Measurements from ENCODE around the gene KIR2DL4. TPM values are rescaled to one million over a fixed set of nuclear protein-coding genes. Genes with fewer than 3 reads are reported as not detected.
"Not testable (repeated sequence)": the region's sequence is repeated elsewhere in the genome, so short reads cannot be mapped to it uniquely, and the experiment has no call there.

Gene KIR2DL4
- total RNA-seq, 4 donors from 2014 or later: not detected

DNA sequence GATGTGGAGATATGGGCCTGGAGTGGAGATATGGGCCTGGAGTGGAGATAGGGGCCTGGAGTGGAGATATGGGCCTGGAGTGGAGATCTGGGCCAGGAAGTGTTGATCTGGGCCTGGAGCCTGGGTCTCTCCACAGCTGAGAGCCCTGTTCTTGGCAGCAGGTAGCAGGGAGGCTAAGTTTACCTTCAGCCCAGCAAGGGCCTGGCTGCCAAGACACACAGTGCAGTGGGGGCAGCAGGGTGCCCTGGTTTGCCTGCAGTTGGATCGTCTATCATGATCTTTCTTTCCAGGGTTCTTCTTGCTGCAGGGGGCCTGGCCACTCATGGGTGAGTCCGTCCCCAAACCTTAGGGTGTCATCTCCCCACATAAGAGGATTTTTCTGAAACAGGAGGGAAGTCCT lies 47.5 kb downstream of the KIR2DL4 start:
- no peak overlapping the region for H3K4me3 ChIP-seq
- TF ChIP-seq CTCF (IDR thresholded peaks at IDR 0.05) (no peak), EP300 (IDR thresholded peaks at IDR 0.05) (no peak), POLR2AphosphoS5 (IDR thresholded peaks at IDR 0.05) (no peak), POLR2A (IDR thresholded peaks at IDR 0.05) (no peak)
- H3K36me3 ChIP-seq: no peaks in the 10 kb centered on the region
- H3K9me3 ChIP-seq: no peaks in the 10 kb centered on the region
- ATAC-seq: no peak
- no peaks in the 10 kb centered on the region for H3K4me1 ChIP-seq
- H3K27me3 ChIP-seq: peaks cover 12% of the 10 kb centered on the region
- 86% methylated on average over 1 of the region's 2 CpGs; no CpG with 5 or more reads in 1 of the 2 donors for WGBS, 2 donors (ENCODE audit: low coverage in 1 of 2)
- H3K27ac ChIP-seq: no peak overlapping the region

- peaks cover 12% of the 10 kb centered on the region for H3K27me3 ChIP-seq
- H3K9me3 ChIP-seq: no peaks in the 10 kb centered on the region
- no peaks in the 10 kb centered on the region for H3K4me1 ChIP-seq
- WGBS, 2 donors (ENCODE audit: low coverage in 1 of 2): 40 to 69% methylated on average over 1 to 5 of the region's 7 CpGs
- no peak overlapping the region for H3K27ac ChIP-seq
- no peak overlapping the region for H3K4me3 ChIP-seq
- ATAC-seq: no peak
- no peak for TF ChIP-seq EP300 (IDR thresholded peaks at IDR 0.05)
- no peak for TF ChIP-seq POLR2AphosphoS5 (IDR thresholded peaks at IDR 0.05)
- TF ChIP-seq POLR2A (IDR thresholded peaks at IDR 0.05): no peak
- no peak for TF ChIP-seq CTCF (IDR thresholded peaks at IDR 0.05)
- H3K36me3 ChIP-seq: no peaks in the 10 kb centered on the region
These were observed 47.9 kb downstream of the KIR2DL4 start for GRCh38 chr19:54851353-54851752.

GRCh38 chr19:54855241-54855640 lies 51.8 kb downstream of the KIR2DL4 start:
- peaks cover 12% of the 10 kb centered on the region for H3K27me3 ChIP-seq
- WGBS, 2 donors (ENCODE audit: low coverage in 1 of 2): 79% methylated on average over 1 of the region's 1 CpG; no CpG with 5 or more reads in 1 of the 2 donors
- not testable (repeated sequence) for ATAC-seq, H3K36me3 ChIP-seq, H3K4me1 ChIP-seq, H3K4me3 ChIP-seq, H3K27ac ChIP-seq, H3K9me3 ChIP-seq

DNA sequence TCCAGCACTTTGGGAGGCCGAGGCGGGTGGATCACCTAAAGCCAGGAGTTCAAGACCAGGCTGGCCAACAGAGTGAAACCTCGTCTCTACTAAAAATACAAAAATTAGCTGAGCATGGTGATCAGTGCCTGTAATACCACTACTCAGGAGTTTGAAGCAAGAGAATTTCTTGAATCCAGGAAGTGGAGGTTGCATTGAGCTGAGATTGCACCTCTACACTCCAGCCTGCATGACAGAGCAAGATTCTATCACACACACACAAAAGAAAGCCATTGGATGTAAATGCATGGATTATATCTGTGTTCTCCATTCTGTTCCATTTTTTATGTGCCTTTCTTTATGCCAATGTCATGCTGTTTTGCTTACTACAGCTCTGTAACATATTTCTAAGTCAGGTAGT lies 55.1 kb downstream of the KIR2DL4 start:
- not testable (repeated sequence) for H3K4me1 ChIP-seq, H3K9me3 ChIP-seq, ATAC-seq, H3K36me3 ChIP-seq, H3K27ac ChIP-seq, H3K4me3 ChIP-seq, H3K27me3 ChIP-seq
- no CpG with 5 or more reads among the region's 3 CpGs for WGBS, 2 donors (ENCODE audit: low coverage in 1 of 2)

DNA sequence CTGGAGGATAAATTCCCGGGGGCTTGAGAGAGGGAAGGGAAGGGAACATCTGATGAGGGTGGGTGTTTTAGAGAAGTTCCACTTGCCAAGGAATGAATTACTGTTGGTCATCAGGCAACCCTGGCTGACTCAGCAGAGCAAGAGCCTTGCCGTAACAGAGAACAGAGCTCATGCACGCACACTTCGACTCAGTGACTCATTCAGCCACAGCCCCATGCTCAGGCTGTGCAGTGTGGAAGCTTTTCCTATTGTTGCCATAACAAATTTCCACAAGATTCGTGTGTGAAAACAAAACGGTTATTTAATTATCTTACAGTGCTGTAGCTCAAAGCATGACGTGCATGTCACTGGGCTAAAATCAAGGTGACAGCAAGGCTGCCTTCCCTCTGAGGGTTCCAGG lies 56.0 kb downstream of the KIR2DL4 start:
- H3K36me3 ChIP-seq, ATAC-seq, H3K4me3 ChIP-seq, H3K27ac ChIP-seq, H3K4me1 ChIP-seq, H3K9me3 ChIP-seq, H3K27me3 ChIP-seq: not testable (repeated sequence)
- WGBS, 2 donors (ENCODE audit: low coverage in 1 of 2): 68 to 80% methylated on average over 3 to 4 of the region's 7 CpGs

- not testable (repeated sequence) for H3K4me1 ChIP-seq, ATAC-seq
- WGBS, 2 donors (ENCODE audit: low coverage in 1 of 2): no CpG with 5 or more reads among the region's 3 CpGs
These were observed 60.0 kb downstream of the KIR2DL4 start for GRCh38 chr19:54863459-54863858.

More at GRCh38 chr19:54863459-54863858, 60.0 kb downstream of the KIR2DL4 start:
- Histone ChIP-seq H3K9me3 (peaks cover 0 to 10% (median 0%) of the 10 kb centered on the region in 3 donors), H3K27me3 (peaks cover 20% of the 10 kb centered on the region)
- not testable (repeated sequence) for H3K4me3 ChIP-seq, H3K27ac ChIP-seq, H3K36me3 ChIP-seq

Small RNA genes within 50 kb of the gene (small RNA-seq; reads per million reads assigned to genes)
- gene KIR3DP1: 0 reads per million in 4 donors

Other genes with a start within 250 kb of the KIR2DL4 start
- gene LILRA2, start 229.8 kb upstream of the KIR2DL4 start, total RNA-seq: 1 to 10 TPM in 2 of 4 donors, under 1 TPM in 2; 0.47 to 2.4 (median 1.5) TPM
- gene LILRA1, start 210.0 kb upstream of the KIR2DL4 start, total RNA-seq: under 1 TPM in 2 of 4 donors, not detected in 2; 0.85 to 0.94 TPM
- 1 to 10 TPM in 2 of 4 donors, under 1 TPM in 2; 0.79 to 3.4 (median 1.2) TPM for gene LILRB1, start 173.1 kb upstream of the KIR2DL4 start, total RNA-seq
- gene LILRB4, start 140.6 kb upstream of the KIR2DL4 start, total RNA-seq: 10 to 100 TPM in 1 of 4 donors, 1 to 10 TPM in 2, under 1 TPM in 1; 0.77 to 14.3 (median 2.5) TPM
- not detected for gene KIR3DL3, start 79.2 kb upstream of the KIR2DL4 start, total RNA-seq
- gene KIR2DL3, start 65.1 kb upstream of the KIR2DL4 start, total RNA-seq: under 1 TPM in 1 of 4 donors, not detected in 3; 0.25 TPM
- gene KIR2DL1, start 33.8 kb upstream of the KIR2DL4 start, total RNA-seq: not detected
- under 1 TPM in 1 of 4 donors, not detected in 3; 0.39 TPM for gene KIR3DL1, start 12.9 kb downstream of the KIR2DL4 start, total RNA-seq
- not detected for gene KIR2DS4, start 29.1 kb downstream of the KIR2DL4 start, total RNA-seq
- gene KIR3DL2, start 46.8 kb downstream of the KIR2DL4 start, total RNA-seq: not detected
- gene FCAR, start 70.6 kb downstream of the KIR2DL4 start, total RNA-seq: 1 to 10 TPM in 2 of 4 donors, not detected in 2; 2.7 to 4.9 TPM
- not detected for gene NCR1, start 102.5 kb downstream of the KIR2DL4 start, total RNA-seq
- gene NLRP7, start 143.9 kb downstream of the KIR2DL4 start, total RNA-seq: not detected
- gene NLRP2, start 162.8 kb downstream of the KIR2DL4 start, total RNA-seq: 1 to 10 TPM in 1 of 4 donors, under 1 TPM in 1, not detected in 2; 0.15 to 1.1 TPM
- gene GP6, start 234.7 kb downstream of the KIR2DL4 start, total RNA-seq: not detected